GM18867 (cell line): ENCODE measurements around the gene MS4A6E.
A peak's percentile ranks its signal among the peaks of the same experiment; 100 is the strongest.

Source experiments
- ATAC-seq: cut with Tn5 transposase; IDR thresholded peaks from one replicate; pipeline ENCODE4 v1.9.1; 2021; ENCODE audit warnings: mild to moderate bottlenecking, moderate library complexity; ENCODE audit not compliant: unreplicated experiment

The MS4A6E gene

GRCh38 chr11:60371854-60372253 lies 44.8 kb downstream of the MS4A6E start:
- no peak for ATAC-seq

- ATAC-seq = no peak
These were observed 45.7 kb downstream of the MS4A6E start for GRCh38 chr11:60372767-60373166.

DNA sequence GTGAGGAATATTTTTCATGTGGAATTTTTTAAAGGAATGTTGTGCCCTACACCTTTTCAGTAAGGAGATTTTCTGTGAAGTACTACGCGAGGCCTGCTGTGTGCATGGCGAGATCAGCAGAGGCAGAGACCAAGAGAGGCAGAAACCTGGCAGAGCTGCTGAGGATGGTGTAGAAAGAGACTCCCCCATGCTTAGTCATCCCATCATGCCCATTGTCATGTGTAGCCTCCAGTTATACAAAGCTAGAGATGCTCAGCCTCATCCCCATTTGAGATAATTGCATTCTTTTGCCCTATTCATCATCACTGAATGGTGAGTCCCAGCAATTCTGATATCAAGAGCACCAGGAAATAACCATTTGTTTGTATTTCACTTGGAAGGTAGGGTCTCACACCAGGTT lies 48.3 kb downstream of the MS4A6E start:
- no peak for ATAC-seq

DNA sequence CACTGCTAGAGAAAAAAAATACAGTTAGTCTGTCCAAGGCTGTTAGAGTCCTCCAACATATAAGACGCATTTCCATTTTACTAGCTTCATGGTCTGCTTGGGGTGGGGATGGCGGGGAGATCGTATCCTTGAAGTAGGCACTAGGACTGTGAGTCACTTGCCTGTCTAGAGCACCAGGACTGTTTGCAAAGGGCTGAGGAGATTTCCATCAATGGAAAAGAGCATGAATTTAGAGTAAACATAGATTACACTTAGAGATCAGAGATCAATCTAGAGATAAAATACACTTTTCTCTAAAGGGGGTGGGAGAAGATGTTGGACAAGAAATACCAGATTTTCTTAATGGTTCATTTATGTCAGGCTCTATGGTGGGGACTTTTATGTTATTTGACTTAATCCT lies 49.5 kb downstream of the MS4A6E start:
- no peak for ATAC-seq

DNA sequence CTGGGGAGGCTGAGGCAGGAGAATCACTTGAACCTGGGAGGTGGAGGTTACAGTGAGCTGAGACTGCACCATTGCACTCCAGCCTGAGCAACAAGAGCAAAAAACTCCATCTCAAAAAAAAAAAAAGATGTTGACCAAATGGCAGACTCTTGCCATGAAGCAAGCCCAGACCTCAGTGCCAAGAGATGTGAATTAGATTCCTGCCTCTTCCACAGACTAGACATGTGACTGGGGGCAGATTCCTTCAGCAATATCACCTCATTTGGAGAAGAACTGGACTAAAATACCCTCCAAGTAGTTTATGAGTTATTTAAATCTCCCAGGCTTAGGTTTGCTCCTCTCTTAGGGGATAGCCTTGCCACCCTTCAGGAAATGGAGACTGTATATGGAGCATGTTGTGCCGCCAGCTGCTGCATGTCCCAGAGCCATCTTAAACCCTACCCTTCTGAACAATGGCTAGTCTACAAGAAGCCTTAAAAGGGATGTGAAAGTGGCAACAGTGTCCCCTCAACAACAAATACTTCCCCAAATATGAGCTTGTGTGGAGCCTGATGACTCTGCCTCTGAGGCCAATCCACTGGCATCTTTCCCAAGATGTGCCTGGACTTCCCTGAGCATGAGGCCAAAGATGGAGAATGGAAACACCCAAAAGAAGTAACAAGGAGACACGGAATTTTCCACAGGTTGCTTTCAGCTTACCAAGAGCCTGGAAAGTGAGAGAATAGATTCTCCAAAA lies 50.5 kb downstream of the MS4A6E start:
- peak; percentile 54 for ATAC-seq

DNA sequence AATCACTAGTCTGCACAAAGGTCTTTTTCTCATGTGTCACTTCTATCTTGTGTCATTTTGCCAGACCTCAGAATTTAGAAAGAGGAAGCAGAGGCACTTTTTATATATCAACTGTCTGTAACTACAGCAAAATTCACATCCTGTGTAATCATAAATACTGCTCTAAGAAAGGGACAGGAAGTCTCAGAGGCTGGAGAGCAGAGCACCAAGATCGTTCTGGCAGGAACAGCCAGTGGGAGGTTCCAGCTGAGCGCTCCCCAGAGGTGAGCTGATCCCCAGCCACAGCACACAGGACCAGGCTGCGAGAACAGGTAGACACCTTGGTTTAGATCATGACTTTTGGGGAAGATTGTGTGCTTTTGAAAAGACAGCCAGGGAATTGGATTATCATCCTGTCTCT lies 51.3 kb downstream of the MS4A6E start, which contains the start of gene MS4A7:
TSS of gene MS4A7 (plus strand) at position 179 of the 400 bp plus-strand sequence. CDS start 4,610 bp downstream, outside the sequence.
- ATAC-seq = peak; percentile 92

GRCh38 chr11:60389279-60389910 lies 62.3 kb downstream of the MS4A6E start:
- peak; percentile 83 for ATAC-seq

DNA sequence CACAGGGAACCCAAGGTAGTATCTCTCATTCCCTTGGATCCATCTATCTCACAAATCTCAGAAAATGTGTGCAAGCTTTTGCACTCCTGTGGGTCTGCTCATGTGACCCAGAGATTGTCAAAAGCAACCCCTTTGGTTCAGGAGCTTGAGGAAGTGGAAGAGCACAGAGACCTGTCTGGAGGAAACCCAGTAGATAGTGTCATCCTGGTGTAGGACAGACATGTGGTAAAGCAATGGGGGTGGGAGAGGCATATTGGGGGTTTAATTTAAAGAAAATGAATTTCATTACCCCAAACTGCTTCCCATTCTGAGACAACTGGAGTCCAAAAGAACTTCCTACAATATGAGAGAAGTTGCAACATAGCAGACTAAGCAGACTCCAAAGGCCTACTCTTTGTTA lies 63.4 kb downstream of the MS4A6E start:
- ATAC-seq = no peak
